B cell (primary cell): ENCODE measurements around the gene MAPKAP1.

ENCODE experiments used
- EZH2 ChIP-seq: IDR thresholded peaks from 2 replicates; pipeline ENCODE4 v1.6.1; 2012; ENCODE audit warnings: borderline replicate concordance, low read depth, mild to moderate bottlenecking, moderate library complexity, low read length; ENCODE audit not compliant: insufficient read depth, poor library complexity, severe bottlenecking
- TF ChIP-seq, protein P1 (sequence below): fragments of 200-600 bp; IDR thresholded peaks from one replicate; pipeline ENCODE4 v1.8.0; 2022; ENCODE audit warnings: antibody characterized with exemption, mild to moderate bottlenecking

DNA sequence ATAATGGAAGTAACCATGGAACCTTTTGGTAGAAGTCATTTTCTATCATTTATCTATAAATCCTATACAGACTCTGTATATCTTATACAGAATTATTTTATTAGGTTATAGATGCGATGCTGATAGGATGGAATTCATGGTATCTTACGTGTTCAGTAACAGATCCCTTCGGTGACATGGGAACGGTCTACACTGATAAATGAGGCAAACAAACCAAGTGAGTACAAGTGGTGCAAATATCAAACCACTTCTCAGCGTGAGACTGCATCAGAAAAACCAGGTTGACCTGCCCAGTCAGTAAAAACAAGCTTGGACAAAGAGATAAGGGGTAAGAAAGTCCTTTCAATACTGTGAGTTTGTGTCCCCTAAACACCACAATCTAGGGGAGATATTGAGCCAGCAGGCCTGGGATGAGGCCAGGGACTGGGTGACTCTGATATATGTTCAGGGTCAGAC lies 229.9 kb downstream of the MAPKAP1 start:
- no peak for TF ChIP-seq EZH2
- TF ChIP-seq, protein P1, sequence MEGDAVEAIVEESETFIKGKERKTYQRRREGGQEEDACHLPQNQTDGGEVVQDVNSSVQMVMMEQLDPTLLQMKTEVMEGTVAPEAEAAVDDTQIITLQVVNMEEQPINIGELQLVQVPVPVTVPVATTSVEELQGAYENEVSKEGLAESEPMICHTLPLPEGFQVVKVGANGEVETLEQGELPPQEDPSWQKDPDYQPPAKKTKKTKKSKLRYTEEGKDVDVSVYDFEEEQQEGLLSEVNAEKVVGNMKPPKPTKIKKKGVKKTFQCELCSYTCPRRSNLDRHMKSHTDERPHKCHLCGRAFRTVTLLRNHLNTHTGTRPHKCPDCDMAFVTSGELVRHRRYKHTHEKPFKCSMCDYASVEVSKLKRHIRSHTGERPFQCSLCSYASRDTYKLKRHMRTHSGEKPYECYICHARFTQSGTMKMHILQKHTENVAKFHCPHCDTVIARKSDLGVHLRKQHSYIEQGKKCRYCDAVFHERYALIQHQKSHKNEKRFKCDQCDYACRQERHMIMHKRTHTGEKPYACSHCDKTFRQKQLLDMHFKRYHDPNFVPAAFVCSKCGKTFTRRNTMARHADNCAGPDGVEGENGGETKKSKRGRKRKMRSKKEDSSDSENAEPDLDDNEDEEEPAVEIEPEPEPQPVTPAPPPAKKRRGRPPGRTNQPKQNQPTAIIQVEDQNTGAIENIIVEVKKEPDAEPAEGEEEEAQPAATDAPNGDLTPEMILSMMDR = no peak
